Measurements from ENCODE around the gene RCOR3.

DNA sequence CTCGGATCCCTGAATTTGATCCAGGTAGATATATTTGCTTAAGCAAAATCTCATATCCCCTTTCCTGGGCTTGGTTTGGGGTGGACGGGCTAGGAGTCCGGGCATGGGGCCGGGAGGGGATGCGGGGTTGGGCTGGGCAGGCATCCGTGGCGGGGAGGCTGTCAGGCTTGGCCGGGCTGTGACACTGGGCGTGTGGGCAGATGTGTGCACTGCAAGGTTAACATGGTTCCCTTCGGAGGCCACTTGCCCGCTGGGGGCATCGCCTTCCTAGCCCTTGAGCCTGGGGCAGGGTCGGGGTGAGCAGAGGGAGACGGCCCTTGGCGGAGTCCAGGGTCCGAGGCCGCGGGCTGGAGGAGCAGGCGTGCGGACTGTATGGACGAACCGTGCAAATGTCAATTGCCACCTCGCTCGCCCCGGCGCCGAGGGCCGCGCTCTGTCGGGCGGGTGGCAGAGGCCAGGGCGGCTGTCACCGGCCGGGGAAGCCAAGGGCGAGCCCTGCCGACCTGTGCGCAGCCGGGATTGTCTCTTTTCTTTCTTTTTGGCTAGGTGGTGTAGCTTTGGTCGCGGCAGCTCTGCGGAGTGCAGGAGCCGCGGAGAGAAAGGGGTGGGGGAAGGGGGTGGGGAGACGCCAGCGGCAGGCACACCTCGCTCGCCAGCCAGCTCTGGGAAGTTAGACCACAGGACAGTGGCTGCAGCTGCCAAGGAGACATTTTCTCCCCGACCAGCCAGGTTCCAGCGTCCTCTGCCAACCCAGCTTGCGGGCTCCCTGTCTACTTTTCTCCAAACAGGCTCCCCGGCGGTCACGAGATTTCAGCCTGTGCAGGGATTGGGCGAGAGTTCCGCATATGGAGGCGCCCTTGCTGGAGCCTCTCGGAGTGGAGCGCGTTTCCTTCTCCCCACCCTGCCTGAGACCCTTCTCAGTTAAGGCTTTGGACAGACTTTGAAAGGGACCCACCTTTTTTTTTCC lies 1.3 kb downstream of the RCOR3 start:
- TF ChIP-seq CTCF (IDR thresholded peaks at IDR 0.05; ENCODE audit: borderline replicate concordance, extremely low read depth, low read length, poor library complexity, severe bottlenecking) (no peak), EZH2 (IDR thresholded peaks at IDR 0.05; ENCODE audit: borderline replicate concordance, low read depth, low read length, severe bottlenecking) (no peak)

All from DND-41 (cell line).